NCI-H1048 (cell line): Measurements from ENCODE around the gene P4HA3.

Experiments
- DNase-seq: peaks from one replicate; lab custom pipeline; 2025; lab: John Stamatoyannopoulos, UW

Gene P4HA3

GRCh38 chr11:74316772-74317505, 5.5 kb upstream of the P4HA3 start:
- no peak for DNase-seq

- no peak for DNase-seq
These were observed 886 bp upstream of the P4HA3 start for GRCh38 chr11:74312326-74312725.

- no peak for DNase-seq
These were observed 583 bp downstream of the P4HA3 start for GRCh38 chr11:74310857-74311256.

GRCh38 chr11:74307434-74307833, 4.0 kb downstream of the P4HA3 start:
- no peak for DNase-seq

- no peak for DNase-seq
These were observed 4.8 kb downstream of the P4HA3 start for GRCh38 chr11:74306435-74307175.

GRCh38 chr11:74299015-74299414, 12.4 kb downstream of the P4HA3 start:
- DNase-seq = no peak

GRCh38 chr11:74297484-74297883, 14.0 kb downstream of the P4HA3 start:
- DNase-seq = no peak

GRCh38 chr11:74288911-74289310, 22.5 kb downstream of the P4HA3 start:
- no peak for DNase-seq

- no peak for DNase-seq
These were observed 23.3 kb downstream of the P4HA3 start for GRCh38 chr11:74288161-74288560.

GRCh38 chr11:74284466-74284865, 27.0 kb downstream of the P4HA3 start:
- no peak for DNase-seq

GRCh38 chr11:74283580-74284180, 27.8 kb downstream of the P4HA3 start:
- no peak for DNase-seq

- DNase-seq = no peak
These were observed 28.5 kb downstream of the P4HA3 start for GRCh38 chr11:74282914-74283371.

GRCh38 chr11:74282421-74282820, 29.0 kb downstream of the P4HA3 start:
- no peak for DNase-seq

GRCh38 chr11:74280494-74280893, 30.9 kb downstream of the P4HA3 start:
- no peak for DNase-seq

GRCh38 chr11:74279256-74279655, 32.2 kb downstream of the P4HA3 start:
- DNase-seq = no peak

GRCh38 chr11:74278721-74279161, 32.7 kb downstream of the P4HA3 start:
- DNase-seq = no peak

GRCh38 chr11:74278103-74278502, 33.3 kb downstream of the P4HA3 start:
- DNase-seq = no peak

GRCh38 chr11:74276581-74276980, 34.9 kb downstream of the P4HA3 start:
- no peak for DNase-seq

- no peak for DNase-seq
These were observed 39.2 kb downstream of the P4HA3 start for GRCh38 chr11:74272276-74272675.

GRCh38 chr11:74269161-74269811, 42.2 kb downstream of the P4HA3 start:
- no peak for DNase-seq

GRCh38 chr11:74268456-74268855, 43.0 kb downstream of the P4HA3 start:
- DNase-seq = no peak

GRCh38 chr11:74267014-74267413, 44.4 kb downstream of the P4HA3 start:
- DNase-seq = no peak
